Suppressor macrophage treated with lipopolysaccharide for 4 hours (primary cell): ENCODE data around the gene AKAP8L.
"Not testable (repeated sequence)": the region's sequence is repeated elsewhere in the genome, so short reads cannot be mapped to it uniquely, and the experiment has no call there.

ENCODE experiments used
- DNase-seq: peaks from one replicate; pipeline ENCODE4 v3.0.0-alpha.2; 2020

The AKAP8L gene

DNA sequence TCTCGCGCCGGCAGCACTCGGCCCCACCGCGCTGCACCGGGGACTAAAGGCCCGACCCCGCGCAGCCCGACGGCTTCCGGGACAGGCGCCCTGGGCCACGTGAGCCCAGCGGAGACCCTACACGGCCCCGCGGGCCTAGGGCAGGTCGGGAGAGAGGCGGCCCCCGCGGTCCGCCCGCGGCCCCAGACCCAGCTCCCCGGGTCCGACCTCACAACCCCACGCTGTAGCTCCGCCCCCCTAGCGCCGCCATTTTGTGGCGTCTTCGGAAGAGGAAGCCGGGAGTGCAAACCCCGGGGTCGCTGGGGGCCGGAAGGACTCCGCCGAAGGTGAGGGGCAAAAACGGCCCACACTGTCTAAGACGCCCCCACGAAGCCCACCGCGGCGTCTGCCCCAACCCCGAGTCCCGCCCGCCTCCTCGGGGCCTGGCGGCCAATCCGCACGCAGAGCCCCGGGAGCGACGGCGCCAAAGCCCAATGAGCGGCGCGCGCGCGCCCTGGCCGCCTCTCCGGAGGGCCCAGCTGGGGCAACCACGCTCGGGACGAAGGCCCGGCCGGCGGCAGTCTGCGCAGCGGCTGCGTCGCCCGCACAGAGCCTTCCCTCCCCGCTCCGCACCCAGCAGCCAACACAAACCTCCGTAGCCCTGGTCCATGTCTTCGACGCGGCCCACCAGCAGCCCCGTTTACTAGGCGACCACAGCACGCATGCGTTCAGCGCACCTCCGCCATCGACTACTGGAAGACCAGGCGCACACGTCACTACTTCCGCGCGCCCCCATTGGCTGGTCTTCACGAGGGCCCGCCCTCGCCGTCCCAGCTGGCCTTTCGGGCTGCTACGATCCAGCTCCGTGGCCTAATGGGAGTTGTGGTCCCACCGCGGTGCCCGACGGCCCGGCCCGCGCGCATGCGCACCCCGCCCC, 39.4 kb downstream of the AKAP8L start, which contains the start of gene AKAP8:
Gene AKAP8, minus strand, starts transcription at position 705 of the 916 bp plus-strand sequence. Its CDS starts 56 bp downstream, at position 649.
- peak; percentile 100 for DNase-seq

DNA sequence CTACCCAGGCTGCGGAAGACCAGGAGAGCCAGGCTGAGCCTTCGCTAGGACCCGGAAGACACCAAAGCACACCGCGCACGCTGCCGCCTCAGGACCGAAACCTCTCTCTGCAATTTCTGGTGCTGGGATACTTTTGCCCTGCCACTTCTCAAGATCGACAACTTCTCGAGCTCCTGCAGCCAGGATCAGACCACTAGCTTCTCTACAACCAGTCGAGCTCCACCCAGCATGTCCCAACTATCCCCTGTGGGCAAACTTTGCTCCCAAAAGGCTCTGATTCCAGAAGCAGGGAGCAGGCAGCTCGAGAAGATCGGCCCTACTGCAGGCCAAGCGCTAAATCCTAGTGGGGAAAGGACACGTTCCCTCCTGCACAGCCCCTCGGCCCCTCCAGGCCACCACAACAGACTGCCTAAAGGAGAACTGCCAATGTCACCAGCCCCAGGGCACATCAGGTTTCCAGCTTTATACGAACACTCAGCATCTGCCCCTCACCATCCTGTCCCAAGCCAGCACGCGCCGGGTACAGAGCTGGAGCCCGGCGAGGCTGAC, 40.2 kb downstream of the AKAP8L start:
- peak; percentile 71 for DNase-seq

GRCh38 chr19:15374796-15375440, 43.9 kb downstream of the AKAP8L start:
- no peak for DNase-seq

DNA sequence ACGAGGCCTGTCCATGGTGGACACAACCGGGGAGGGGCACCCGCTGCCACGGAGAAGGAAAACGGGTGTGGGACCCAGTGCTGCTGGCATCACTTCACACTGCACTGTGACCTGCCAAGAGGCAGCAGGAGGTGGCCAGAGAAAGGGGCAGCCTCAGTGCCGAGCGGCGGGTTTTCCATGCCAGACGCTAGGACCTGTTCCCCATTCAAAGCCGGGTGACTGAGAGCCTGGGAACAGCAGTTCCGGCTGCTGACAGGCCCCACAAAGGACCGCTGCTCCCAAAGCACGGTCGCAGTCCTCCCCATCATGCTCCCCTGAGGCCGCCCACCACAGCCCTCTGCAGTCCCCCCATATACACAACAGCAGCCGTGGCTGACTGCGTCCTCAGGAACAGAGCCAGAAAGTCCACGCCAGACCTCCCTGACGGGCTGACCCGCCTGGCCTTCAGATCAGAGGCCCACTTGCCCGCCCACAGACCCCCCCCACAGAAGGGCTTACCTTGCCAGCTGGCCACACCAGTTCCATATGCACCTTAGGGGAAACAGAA, 44.6 kb downstream of the AKAP8L start:
- DNase-seq = no peak

DNA sequence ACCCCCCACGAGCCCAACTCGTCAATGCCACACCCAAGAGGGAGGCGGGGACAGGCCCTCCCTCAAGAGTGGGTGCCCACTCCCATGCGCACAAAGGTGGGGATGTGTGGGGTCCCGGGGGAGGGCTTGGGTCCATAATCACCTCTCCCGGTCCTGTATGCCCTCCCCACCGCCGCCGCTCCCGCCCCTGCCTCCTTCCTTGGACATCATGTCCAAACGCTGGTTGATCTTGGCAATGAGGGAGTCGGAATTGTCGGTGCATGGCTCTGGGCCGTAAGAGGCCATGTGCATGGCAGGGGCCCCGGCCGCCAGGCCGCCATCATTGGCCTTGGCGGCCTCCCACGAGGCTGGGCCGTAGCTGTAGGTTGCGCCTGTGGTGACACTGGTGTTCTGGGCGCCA, 45.1 kb downstream of the AKAP8L start:
- DNase-seq = no peak

DNA sequence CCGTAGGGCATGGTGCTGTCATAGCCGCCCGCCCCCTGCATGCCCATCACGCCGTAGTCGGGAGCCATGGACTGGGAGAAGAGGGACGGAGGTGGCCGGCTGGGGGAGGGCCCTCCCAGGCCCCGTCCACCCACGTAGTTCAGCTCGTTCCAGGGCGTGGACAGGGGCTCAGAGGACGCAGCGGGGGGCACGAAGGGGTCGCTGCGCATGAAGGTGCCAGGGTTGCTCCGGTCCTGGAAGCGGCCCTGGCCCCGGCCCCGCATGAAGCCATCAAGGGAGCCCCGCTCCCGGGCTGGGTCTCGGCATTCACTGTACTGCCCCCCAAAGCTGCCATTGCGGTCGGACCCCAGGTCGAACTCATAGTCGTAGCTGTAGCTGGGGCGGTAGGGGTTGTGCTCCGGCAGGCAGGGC, 45.9 kb downstream of the AKAP8L start:
- no peak for DNase-seq

GRCh38 chr19:15372470-15372869, 46.3 kb downstream of the AKAP8L start:
- peak; percentile 11 for DNase-seq

- DNase-seq = no peak
These were observed 46.9 kb downstream of the AKAP8L start for GRCh38 chr19:15371786-15372380.

DNA sequence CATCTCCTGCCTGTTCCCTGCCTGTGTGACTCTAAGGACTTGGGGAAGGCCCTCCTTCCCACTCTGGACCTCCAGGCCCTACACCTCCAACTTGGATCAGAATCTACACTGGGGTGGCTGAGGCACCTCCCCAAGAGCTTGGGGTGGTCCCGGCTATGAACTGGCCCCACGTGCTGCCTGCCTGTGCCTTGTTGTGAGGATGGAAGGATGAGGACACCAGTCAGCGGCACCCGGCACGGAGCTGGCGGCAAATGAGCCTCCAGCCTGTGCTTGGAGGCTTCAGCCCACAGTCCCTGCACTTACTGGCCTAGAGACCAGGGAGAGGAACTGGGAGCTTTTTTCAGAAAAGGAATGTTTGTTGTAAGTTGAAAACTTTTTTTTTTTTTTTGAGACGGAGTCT, 47.7 kb downstream of the AKAP8L start:
- DNase-seq = no peak

DNA sequence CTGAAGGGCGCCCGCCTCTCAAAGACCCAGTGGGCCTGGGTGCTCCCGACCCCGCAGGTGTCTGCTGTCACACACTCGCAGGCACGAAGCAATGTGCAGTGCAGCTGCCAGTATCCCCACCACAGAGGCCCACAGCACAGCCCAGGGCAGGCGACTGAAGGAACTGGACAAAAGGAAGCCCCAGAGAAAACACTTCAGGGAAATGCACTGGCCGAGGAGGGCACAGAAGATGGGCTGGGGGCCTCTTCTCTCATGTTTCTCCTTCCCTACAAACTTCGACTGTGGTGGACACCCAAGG, 49.2 kb downstream of the AKAP8L start:
- no peak for DNase-seq

GRCh38 chr19:15368798-15369593, 49.8 kb downstream of the AKAP8L start:
- no peak for DNase-seq

GRCh38 chr19:15368051-15368632, 50.6 kb downstream of the AKAP8L start:
- DNase-seq = no peak

DNA sequence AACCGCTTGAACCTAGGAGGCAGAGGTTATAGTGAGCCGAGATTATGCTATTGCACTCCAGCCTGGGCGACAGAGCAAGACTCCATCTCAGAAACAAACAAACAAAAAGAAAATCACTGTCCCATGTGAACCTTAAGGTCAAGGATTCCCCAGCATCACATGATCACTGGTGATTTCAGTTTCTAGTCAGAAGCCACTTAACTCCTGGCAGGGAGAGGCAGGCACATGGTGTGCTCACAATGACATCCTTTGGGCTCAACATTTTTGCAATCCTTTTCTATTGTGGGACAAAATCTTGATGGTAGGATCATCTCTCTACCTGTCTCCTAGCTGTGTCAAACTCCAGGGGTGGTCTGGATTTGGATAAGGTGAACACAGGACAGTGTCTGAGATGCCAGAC, 51.3 kb downstream of the AKAP8L start:
- DNase-seq = peak; percentile 54

- DNase-seq = no peak
These were observed 53.5 kb downstream of the AKAP8L start for GRCh38 chr19:15365264-15365663.

DNA sequence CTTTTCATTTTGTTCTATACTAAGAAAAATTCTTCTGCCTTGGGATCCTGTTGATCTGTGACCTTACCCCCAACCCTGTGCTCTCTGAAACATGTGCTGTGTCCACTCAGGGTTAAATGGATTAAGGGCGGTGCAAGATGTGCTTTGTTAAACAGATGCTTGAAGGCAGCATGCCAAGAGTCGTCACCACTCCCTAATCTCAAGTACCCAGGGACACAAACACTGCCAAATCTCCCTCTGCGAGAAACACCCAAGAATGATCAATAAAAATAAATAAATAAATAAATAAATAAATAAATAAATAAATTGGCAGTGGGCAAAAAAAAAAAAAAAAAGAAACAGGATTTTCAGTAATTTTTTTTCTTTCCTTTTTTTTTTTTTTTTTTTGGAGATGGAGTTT, 55.0 kb downstream of the AKAP8L start:
- not testable (repeated sequence) for DNase-seq

- DNase-seq = not testable (repeated sequence)
These were observed 55.7 kb downstream of the AKAP8L start for GRCh38 chr19:15363048-15363447.

- DNase-seq = peak; percentile 6
These were observed 58.8 kb downstream of the AKAP8L start for GRCh38 chr19:15360015-15360414.

DNA sequence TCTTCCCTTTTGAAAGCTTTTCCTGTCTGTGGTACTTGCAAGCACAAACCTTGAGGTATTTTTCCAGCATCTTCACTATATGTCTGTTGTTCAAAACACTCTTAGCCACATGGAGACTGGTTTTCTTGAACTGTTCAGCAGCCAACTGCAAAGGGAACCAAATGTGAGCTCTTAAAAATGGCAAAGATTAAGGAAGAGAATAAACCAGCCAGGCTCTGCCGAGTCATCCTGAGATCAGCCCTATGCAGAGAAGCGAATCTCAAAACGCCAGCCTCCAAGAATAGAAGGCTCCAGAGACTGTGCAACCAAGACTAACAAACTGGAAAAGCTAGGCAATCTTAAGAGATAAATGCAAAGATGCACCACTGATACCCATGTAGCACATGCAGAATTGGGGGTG, 59.9 kb downstream of the AKAP8L start:
- peak; percentile 11 for DNase-seq

DNA sequence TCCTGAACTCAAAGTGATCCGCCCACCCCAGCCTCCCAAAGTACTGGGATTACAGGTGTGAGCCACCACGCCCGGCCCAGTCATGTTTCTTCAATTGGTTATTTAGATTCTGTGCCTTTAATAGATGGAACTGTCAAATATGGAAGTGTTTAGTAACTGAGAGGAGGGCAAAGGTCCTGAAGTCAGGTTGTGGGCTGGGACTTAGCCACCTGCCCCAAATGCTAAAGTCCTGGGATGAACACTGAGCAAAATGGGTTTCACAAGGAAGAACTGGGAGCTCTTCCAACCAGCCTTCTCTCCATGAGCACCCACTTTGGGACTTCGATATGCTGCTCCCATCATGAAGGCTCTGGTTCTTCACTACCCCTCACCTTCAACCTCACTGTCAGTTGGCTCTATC, 60.9 kb downstream of the AKAP8L start:
- no peak for DNase-seq

- no peak for DNase-seq
These were observed 64.1 kb downstream of the AKAP8L start for GRCh38 chr19:15354566-15355296.

- no peak for DNase-seq
These were observed 64.9 kb downstream of the AKAP8L start for GRCh38 chr19:15353908-15354307.
